Skin epidermis (tissue), 12 donors: ENCODE results near the gene OVCH1.
A peak's percentile ranks its signal among the peaks of the same experiment; 100 is the strongest.

Experiments used
- H3K27ac ChIP-seq, 21 experiments: fragments of 200-600 bp; sonication (generic) in 11 of 21; one replicate each; pipeline ENCODE4 v1.5.0; 2020; ENCODE audit warnings: mild to moderate bottlenecking in 3 of 21, inconsistent platforms in 2 of 21, moderate library complexity in 2 of 21
- H3K4me3 ChIP-seq, 7 experiments: fragments of 200-600 bp; sonication (generic) in 2 of 7; one replicate each; pipeline ENCODE4 v1.5.0; 2020; ENCODE audit warnings: inconsistent platforms in 2 of 7, mild to moderate bottlenecking in 2 of 7, moderate library complexity in 1 of 7

The OVCH1 gene, protein sequence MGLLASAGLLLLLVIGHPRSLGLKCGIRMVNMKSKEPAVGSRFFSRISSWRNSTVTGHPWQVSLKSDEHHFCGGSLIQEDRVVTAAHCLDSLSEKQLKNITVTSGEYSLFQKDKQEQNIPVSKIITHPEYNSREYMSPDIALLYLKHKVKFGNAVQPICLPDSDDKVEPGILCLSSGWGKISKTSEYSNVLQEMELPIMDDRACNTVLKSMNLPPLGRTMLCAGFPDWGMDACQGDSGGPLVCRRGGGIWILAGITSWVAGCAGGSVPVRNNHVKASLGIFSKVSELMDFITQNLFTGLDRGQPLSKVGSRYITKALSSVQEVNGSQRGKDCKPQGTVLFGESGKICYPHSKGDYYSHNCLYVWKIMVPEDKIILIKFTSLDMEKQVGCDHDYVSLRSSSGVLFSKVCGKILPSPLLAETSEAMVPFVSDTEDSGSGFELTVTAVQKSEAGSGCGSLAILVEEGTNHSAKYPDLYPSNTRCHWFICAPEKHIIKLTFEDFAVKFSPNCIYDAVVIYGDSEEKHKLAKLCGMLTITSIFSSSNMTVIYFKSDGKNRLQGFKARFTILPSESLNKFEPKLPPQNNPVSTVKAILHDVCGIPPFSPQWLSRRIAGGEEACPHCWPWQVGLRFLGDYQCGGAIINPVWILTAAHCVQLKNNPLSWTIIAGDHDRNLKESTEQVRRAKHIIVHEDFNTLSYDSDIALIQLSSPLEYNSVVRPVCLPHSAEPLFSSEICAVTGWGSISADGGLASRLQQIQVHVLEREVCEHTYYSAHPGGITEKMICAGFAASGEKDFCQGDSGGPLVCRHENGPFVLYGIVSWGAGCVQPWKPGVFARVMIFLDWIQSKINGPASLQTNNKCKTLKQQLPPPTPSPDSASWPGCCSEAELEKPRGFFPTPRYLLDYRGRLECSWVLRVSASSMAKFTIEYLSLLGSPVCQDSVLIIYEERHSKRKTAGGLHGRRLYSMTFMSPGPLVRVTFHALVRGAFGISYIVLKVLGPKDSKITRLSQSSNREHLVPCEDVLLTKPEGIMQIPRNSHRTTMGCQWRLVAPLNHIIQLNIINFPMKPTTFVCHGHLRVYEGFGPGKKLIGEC

DNA sequence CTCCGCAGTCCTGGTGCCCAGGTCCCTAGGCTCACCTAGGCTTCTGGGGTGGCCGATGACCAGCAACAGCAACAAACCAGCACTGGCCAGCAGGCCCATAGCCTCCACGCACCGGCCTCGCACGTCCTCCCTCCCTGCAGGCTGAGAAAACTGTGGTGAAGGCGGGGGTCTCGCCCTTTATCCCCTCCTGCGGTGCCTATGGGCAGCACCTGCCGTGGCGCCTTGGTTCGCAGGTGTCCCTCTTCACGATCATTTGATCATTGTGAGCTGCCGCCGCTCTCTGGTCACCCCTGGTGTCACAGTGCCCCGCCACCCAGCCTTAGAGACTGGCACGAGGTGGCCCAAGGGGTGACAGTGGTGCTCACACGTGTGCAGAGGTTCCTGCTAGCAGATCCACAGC is at the start of gene OVCH1:
Gene OVCH1 (minus strand): TSS at position 99 of the 400 bp plus-strand sequence. CDS start 0 bp downstream, at position 99.
- H3K27ac ChIP-seq, result no peak within 1 kb of the TSS
- no peak within 1 kb of the TSS for H3K4me3 ChIP-seq

DNA sequence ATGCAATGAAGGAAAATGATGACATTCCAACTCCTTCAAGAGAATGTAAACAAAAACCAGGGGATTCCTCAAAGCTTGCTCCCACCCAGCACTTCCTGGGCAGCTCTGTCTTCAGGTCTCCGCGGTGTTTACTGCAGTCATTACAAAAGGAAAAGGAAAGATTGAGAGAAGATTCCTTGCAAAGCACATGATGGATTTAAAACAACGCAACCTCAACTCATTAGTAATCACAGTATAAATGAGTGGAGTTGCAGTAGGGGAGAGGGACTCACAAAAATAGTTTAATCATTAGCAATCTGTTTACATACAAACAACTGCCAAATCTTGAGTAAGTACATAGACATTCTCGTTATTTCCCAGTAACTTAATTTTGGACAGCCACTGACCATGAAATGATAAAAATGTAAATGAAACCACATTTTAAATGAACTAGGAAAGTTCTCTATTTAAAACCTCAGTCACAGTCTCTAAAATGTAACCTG is 49.7 kb upstream of the OVCH1 start:
- Histone ChIP-seq H3K4me3 (no peak overlapping the region), H3K27ac (peak overlapping the region in 6 of 21 experiments; percentile 2 to 57 (median 28))

DNA sequence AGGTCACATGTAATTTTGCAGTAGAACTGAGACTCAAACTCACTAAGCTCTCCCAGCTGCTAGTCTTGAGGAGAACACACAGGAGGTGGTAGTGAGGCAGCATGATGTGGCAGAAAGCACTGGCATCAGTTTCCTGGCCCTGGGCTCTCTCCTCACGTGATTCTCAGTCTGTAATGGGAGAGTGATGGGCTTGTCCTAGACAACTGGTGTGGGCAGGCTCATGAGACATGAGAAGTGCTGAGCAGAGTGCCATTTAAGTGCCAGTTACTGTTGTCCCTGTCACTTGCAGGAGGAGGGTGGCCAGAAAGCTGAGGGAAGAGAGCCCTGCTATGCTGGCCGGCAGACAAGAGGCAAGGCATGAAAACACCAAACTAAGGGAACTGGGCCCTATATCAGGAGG is 48.5 kb upstream of the OVCH1 start:
- peak overlapping the region in 2 of 21 experiments; percentile 32 to 57 for H3K27ac ChIP-seq
- H3K4me3 ChIP-seq, result no peak overlapping the region

DNA sequence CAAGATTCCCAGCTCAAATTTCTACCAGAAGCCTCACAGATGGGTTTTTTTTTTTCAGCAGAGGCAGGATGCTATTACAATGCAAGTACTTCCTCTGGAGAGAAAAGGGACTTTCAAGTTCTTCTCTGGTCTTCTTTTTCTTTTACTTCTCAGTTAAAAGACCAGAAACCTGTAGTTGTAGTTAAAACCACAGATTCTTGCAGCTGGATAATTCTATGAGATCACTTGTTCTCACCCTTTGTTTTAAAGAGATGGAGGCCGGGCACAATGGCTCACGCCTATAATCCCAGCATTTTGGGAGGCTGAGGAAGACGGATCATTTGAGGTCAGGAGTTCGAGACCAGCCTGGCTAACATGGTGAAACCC is 47.6 kb upstream of the OVCH1 start:
- Histone ChIP-seq H3K4me3 (no peak overlapping the region), H3K27ac (no peak overlapping the region)

DNA sequence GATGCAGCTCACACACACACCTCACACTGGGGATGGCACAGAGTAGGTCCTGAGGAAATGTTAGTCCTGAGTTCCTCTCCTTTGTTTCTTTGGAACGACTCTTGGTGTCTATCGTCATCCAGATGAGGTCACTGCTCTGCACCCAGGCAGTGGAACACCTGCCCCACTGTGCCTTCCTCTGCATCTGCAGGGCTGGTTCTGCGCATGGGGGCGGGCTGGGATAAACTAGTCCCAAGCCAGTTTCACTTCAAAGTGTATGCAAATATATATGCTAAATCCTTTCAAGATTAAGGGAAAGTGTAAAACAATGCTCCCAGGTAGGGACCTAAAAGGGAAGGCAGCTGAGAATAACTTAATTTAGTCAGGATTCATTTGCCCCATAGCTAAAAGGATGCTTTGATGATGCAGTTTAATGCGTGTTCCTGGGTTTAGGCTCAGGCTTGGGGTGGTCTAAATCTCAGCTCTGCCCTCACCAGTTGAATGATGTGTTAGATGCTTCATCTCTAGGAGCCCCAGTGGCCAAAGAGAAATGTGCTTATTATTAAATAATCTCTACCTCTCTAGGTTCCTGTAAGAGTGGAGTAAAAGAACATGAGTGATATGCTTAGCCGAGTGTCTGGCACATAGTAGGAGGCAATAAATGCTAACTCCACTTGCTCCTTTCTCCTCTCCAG is 47.1 kb upstream of the OVCH1 start:
- no peak overlapping the region for H3K27ac ChIP-seq

DNA sequence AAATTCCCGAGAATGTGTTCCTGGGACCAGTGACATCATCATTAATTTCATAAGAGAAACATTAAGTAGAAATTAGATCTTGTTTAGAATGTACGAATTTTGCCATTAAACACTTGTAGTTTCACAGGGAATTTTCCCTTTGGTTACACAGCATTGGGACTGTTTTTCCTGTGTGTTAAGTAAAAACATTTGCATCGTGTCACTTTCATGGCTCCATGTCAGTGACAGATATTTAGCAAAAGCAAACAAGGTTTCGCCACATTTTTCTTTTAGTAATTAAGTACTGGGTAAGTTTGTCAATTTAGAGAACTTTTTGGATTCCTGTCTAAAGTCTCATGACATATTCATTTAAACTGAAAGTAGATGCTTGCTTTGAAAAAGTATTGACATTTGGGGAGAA is 45.5 kb upstream of the OVCH1 start:
- Histone ChIP-seq H3K27ac (peak overlapping the region in 1 of 21 experiments; percentile 70), H3K4me3 (no peak overlapping the region)

More for the DNA sequence above, 47.1 kb upstream of the OVCH1 start:
- no peak overlapping the region for H3K4me3 ChIP-seq

DNA sequence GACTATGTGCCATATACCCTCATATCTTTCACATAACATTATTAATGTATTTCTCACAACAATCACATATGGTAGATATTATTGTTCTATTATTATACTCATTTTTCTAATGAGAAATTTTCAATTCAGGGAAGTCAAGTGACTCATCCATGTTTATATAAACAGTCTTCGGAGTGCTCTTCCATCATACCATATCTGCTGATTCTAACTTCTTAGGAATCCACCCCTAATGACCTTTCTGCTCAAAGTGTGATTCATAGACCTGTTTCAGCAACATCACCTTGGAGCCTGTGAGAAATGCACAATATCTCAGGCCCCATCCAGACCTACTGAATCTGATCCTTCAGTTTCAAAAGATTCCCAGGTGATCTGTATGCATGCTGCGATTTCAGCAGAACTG is 39.8 kb upstream of the OVCH1 start:
- no peak overlapping the region for H3K27ac ChIP-seq
- no peak overlapping the region for H3K4me3 ChIP-seq

DNA sequence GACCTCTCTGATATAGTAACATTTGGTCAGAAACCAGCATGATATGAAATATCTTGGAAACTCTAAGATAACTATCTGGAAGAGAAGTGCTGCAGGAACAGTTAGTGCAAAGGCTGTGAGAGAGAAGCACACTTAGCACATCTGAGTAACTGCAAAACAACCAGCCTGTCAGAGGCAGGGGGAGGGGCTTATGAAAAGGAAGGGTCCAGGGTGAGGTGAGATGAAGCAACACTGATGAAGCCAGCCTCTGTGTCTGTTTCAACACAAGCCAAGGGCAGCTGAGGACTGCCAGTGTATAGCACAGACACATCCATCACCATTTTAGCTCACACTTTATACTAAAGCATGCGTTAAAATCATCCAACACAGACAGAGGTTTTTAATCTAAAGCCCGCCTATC is 37.4 kb upstream of the OVCH1 start:
- H3K4me3 ChIP-seq, result no peak overlapping the region
- H3K27ac ChIP-seq, result no peak overlapping the region

DNA sequence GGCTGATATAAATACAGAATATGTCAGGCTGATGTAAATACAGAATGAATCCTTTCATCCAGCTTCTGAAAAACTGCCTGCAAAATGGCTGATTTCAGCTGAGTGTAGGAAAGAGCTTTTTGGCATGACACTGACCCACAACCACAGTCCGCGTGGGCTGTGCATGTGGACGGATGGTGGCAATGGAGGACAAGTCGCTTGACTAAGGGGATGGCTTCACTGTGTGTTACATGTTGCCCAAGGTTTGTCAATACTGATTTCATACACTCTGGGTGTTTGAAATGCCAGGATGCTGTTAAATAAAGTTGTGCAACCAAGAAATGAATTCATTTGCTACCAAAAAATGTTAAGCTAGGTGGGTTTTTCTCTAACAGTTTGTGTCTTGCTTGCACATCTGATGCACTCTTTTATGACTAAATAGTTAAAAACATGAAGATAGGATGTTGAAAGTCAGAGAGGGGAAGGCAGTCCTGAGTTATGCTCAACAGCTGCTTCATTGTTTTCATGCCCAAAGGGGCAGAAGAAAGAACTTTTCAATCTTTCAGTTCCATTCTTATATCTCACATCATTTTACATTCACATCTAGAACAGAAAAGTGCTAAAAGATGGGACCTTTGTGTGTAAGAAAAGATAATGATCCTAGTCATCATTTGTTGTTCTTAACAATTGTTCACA is 36.5 kb upstream of the OVCH1 start:
- Histone ChIP-seq H3K4me3 (no peak overlapping the region), H3K27ac (no peak overlapping the region)

DNA sequence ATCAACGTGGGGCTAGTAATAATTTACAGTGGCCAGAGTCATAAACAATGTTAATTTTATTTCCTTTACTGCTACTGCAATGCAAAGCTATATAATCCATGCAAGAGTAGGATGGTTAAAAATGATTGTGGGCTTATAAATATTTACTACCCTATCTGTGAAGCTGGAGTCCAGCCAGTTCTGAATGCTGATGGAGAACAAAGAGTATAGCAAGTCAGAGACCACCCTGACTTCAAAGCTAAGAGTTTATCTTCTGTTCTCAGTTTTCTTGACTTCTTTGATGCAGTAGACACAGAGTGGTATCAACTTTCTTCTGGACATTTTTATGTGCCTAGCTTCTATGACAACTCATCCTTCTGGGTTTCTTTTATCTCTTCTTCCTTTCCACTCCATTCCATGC is 34.0 kb upstream of the OVCH1 start:
- no peak overlapping the region for H3K4me3 ChIP-seq

DNA sequence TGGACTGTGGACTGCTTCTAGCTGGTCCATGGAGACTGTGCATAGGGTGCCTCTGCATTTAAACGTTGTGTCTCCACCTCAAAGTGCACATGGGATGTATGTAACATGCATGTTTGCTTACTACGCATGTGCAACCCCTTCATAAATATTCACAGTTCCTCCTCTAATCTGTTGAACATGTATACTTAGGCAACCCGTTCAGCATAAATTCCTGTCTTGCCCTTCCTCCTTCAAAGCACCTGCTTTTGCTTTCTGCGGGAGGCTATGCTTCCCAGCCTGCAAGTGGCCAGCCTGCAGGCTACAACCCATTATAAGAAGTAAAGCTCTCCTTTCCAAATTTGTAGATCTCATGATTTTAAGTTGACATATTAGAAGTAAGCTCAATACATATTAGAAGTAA is 33.0 kb upstream of the OVCH1 start:
- Histone ChIP-seq H3K27ac (no peak overlapping the region), H3K4me3 (no peak overlapping the region)

More for the DNA sequence above, 34.0 kb upstream of the OVCH1 start:
- H3K27ac ChIP-seq, result no peak overlapping the region

DNA sequence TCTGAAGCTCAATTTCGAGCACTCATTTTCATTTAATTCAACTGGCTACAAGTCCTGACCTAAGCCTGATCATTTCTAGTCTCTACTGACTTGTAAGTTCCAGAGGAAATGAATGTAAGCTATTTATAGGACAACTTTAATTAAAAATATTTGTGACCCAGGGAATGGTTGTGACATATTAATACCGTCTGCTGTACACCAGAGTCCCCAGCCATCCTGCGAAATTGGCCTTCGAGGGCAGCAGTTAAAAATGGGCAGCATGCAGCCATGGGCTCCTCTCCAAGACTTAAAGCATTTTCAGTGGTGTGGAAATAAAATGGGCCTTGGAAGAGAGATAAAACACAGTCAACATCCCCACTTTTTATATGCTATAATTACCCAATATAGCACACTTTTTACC is 30.7 kb upstream of the OVCH1 start:
- no peak overlapping the region for H3K4me3 ChIP-seq
- no peak overlapping the region for H3K27ac ChIP-seq

DNA sequence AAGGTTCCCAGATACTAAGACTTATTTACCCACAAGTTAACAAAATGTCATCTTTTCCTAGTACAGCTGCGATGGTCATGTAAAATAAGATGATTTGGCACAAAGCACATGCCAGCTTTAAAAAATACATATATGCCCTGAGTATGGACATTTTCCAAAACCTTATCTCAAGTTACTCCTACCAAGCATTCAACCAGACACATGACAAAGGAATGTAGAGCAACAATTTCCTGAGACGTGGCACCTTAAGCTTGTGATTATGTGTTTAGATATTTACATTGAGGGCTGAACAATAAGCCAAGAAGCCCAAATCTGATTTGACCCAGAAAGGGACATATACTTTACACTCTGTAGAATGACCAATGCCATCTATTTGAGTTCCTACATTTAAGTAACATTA is 24.5 kb upstream of the OVCH1 start:
- H3K27ac ChIP-seq, result no peak overlapping the region
- H3K4me3 ChIP-seq, result no peak overlapping the region

DNA sequence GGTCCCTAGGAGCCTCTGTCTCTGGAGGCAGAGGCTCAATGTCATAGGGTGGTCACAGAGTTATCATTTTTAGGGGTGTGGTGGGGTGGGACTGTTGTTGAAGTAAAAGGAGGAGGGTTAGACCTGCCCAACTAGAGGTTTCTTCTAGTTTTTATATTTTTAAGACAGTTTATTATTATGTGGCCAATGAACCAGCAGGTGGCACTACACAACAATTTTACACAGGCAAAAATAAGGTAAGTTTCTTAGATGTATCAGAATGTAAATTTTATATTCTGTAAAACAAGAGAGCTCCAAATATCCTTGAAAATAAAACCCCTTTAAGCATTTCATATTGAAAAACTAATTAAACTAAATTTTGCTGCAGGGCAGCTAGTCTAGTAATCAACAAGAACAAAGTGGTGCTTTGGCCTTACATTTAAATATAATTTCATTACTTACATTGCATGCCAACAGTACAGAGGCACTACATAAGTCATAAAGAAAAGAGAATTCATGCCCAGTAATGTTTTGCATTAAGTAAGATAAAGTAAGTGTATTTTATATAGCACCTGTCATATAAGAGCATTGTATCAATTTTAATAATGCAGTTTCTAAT is 22.2 kb upstream of the OVCH1 start:
- H3K27ac ChIP-seq, result no peak overlapping the region
- no peak overlapping the region for H3K4me3 ChIP-seq

DNA sequence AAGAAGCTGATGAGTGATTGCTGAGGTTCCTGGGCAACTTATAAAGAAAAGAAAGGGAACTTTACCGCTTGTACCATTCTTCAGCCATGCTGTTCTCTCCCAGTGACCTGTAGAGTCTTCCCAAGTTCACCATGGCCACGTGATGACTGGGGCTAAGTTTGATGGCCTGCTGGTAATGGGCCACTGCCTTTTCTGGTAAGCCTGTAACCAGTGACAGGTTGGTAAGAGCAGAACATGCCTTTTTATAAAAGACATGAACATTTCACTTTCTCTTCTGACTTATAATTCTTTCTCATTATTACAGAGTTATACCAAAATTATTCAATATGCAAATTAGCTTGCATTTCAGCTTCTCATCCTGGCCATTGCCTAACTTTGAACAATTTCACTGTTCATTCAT is 20.9 kb upstream of the OVCH1 start:
- Histone ChIP-seq H3K4me3 (no peak overlapping the region), H3K27ac (no peak overlapping the region)

DNA sequence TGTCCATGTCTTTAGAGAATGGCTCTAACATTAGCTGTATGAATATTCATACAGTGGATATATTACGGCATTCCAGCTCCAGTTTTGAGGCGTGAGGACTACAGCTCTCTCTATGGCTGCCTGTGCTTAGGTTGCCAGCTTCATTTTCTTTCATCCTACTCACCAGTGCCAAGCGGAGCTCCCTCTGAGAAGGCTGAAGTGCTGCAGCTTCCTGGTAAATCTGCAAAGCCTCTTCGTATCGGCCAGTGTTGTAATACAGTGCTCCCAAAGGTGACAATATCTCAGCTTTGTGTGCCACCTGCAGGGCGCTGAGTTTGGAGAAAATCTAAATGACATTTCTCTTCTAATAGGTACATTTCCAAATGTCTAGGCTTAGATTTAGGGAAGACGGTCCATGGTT is 19.8 kb upstream of the OVCH1 start:
- no peak overlapping the region for H3K27ac ChIP-seq
- H3K4me3 ChIP-seq, result no peak overlapping the region

DNA sequence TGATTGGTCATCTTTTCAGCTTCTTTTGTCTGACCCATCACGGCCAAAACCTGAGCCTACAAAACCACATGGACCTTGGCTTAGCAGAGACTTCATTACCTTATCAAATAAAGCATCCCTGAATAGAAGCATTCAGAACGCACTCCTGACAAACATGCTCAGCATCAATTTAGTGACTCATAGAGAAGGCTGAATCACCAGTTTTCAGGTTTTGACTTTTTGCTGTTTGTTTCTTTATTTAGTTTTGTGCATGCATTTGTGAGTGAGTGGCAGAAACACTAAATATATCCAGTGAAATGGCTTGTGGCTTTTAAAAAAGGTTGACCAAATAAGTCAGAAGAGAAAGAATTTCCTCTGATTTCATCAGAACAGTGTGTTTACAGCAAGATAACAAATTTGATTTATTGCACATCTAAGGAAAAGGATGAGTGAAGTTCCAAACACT is 19.0 kb upstream of the OVCH1 start:
- H3K27ac ChIP-seq, result no peak overlapping the region
- H3K4me3 ChIP-seq, result no peak overlapping the region

DNA sequence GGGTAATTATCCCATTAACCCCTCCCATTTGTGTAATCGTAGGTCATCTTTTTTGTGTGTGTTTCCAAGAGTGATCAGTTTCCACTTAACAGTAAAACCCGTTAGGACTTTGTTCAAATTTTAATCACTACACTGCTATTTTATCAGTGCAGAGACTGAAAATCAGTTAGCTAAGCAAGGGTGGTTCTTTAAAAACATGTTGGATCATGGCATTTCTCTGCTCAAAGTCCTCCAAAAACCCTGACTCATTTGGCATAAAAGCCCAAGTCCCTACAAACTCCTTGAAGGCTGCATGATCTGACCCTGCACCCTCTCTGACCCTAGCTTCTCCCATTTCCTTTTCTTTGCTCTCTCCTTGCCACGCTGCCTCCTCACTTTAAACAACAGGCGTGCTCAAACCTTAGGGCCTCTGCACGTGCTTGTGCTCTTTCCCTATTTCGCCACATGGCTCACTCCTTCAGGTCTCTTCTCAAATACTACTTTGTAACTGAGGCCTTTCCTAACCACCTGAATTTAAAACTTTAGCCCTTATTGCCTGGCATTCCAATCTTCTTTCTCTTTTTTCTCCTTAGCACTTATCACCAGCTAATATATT is 13.2 kb upstream of the OVCH1 start:
- Histone ChIP-seq H3K27ac (no peak overlapping the region), H3K4me3 (no peak overlapping the region)

DNA sequence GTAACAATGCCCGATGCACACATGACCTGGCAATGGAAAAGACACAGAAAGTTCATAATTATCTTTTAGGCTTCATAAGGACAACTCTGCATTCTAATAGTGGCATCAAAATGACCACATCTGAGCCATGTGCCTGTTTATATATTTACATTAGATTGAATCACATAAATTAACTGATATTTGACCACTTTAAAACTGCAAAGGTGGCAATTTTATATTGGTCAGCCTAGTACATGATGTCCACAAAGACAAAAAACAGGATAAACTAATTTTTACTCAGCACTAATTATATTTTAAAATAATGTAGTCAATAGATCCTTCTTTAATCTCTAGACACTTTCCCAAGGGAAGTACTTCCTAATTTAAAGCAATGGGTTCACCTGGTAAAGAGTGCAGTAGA is 12.0 kb upstream of the OVCH1 start:
- Histone ChIP-seq H3K27ac (no peak overlapping the region), H3K4me3 (no peak overlapping the region)
